Measurements from ENCODE around the gene C14orf119. TPM values are rescaled to one million over a fixed set of nuclear protein-coding genes. Genes with fewer than 3 reads are reported as not detected.

C14orf119 gene
- total RNA-seq, 2 experiments from 2014 or later, result 42.4 to 44.5 TPM

DNA sequence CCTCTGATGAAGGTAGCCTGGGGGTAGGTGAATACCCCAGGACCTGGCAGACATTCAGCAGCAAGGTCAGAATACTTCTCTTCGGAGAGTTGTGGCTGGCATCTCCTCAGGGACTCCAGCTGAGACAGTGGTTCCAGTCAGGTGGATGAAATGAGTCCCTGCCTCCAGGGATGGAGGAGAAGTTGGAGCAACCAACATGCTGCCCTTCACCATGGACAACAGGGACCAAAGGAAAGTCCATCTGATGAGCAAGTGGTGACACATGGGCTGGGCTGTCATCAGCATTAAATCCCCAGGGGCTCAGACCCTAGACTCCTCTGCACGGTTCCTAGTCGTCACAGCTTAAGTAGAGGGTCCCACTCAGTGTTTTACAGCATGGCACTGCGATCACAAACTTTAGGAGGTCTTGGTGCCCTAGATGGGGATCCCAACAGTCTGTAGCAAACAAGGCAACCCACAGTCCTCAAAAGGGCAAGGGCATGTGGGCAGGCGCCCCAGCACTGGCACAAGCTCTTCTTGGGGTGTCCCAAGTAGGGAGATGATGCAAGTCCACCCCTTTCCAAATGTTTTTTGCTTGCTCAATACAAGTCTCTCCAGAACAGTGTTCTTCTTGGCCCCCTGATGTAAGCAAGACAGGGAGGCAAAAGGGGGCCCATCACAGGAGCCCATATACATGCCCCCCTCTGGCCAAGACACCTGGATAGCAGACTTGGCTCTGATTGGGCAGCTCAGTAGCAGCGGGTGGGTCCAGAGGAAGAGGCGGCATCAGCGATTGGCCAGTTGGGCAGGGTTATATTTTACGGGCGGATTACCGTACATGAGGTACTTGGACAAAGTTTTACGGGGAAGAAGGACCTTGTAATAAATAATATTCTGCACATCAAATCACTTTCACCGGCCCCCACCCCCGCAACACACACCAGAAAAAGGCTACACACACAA lies 27.2 kb upstream of the C14orf119 start:
- peaks cover 84% of the 10 kb centered on the region for H3K36me3 ChIP-seq (ENCODE audit: insufficient read depth, low read length)
- no peak overlapping the region for H2AFZ ChIP-seq (ENCODE audit: low read length)
- no peak overlapping the region for H3K27ac ChIP-seq (ENCODE audit: low read depth, low read length, poor library complexity, severe bottlenecking)
- POLR2A ChIA-PET, result interaction anchor here (1.1 to 1.4 kb wide), 2 partner anchors 27 to 82 kb away, joined by 3 to 5 read pairs; partner anchors contain the start of genes ACIN1 and C14orf119
- intact Hi-C loops (cut with micrococcal nuclease; ENCODE audit: unreplicated experiment), result no loop called here
- peaks cover 45% of the 10 kb centered on the region for H3K79me2 ChIP-seq (ENCODE audit: insufficient read depth, low read depth, low read length)
- no peaks in the 10 kb centered on the region for H3K9me2 ChIP-seq (ENCODE audit: insufficient read depth, low read length)
- H4K20me1 ChIP-seq (ENCODE audit: insufficient read depth, low read length), result 0 out of 2 replicates have a peak, but pooled peaks cover 9% of the 10 kb centered on the region
- peak overlapping the region; percentile 42 for H3K4me2 ChIP-seq (ENCODE audit: low read length)
- TF ChIP-seq, protein P1, sequence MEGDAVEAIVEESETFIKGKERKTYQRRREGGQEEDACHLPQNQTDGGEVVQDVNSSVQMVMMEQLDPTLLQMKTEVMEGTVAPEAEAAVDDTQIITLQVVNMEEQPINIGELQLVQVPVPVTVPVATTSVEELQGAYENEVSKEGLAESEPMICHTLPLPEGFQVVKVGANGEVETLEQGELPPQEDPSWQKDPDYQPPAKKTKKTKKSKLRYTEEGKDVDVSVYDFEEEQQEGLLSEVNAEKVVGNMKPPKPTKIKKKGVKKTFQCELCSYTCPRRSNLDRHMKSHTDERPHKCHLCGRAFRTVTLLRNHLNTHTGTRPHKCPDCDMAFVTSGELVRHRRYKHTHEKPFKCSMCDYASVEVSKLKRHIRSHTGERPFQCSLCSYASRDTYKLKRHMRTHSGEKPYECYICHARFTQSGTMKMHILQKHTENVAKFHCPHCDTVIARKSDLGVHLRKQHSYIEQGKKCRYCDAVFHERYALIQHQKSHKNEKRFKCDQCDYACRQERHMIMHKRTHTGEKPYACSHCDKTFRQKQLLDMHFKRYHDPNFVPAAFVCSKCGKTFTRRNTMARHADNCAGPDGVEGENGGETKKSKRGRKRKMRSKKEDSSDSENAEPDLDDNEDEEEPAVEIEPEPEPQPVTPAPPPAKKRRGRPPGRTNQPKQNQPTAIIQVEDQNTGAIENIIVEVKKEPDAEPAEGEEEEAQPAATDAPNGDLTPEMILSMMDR (conservative IDR thresholded peaks at IDR 0.05; ENCODE audit: low read length), result no peak
- TF ChIP-seq EZH2phosphoT487 (IDR thresholded peaks at IDR 0.05; ENCODE audit: borderline replicate concordance, low read depth, low read length), result no peak
- H3K9me3 ChIP-seq (ENCODE audit: low read length), result no peaks in the 10 kb centered on the region
- H3K4me3 ChIP-seq (ENCODE audit: low read depth, low read length, poor library complexity, severe bottlenecking), result no peak overlapping the region
- CTCF ChIA-PET (ENCODE audit: unreplicated experiment), result interaction anchor here (0.6 to 1.7 kb wide), 13 partner anchors 9 to 196 kb away, joined by 3 to 12 read pairs (median 4); partner anchors contain the start of genes ACIN1, C14orf119, CEBPE and SLC7A8
- peaks cover 29% of the 10 kb centered on the region for H3K4me1 ChIP-seq (ENCODE audit: insufficient read depth, low read length, poor library complexity, severe bottlenecking)
- BruUV-seq (replicated peaks), result no TSS peak
- DNase-seq (ENCODE audit: low spot score), result no peak

DNA sequence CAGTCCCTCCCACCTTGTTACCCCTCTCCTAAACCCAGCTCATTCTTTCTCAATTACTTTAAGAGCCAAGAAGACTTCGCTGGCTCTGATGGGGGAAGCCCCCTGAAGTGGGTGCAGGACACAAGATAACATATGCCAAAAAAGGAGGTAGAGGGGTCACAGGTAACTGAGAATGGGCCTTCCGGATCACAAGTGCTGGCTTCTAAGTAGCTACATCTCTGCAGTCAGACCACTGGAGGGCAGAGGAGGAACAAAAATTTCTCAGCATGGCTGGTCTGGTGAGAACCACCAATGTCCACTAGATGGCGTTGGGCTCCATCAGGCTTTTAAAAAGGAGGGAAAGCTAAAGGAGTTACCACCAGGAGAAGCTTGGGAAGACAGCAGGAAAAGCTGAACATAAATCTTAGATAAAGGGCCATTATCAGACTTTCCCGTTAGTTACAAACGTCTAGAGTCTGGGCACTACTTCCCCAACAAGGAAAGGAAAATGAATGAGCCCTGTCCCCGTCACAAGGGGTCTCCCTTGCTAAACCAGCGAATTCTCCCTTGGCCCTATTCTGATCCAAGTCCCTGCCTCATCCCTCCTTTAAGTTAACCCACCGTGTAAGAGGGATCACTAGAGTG lies 26.4 kb upstream of the C14orf119 start:
- DNase-seq (ENCODE audit: low spot score), result peak; percentile 87
- no TSS peak for BruUV-seq (replicated peaks)
- Histone ChIP-seq H4K20me1 (ENCODE audit: insufficient read depth, low read length) (0 out of 2 replicates have a peak, but pooled peaks cover 9% of the 10 kb centered on the region), H3K79me2 (ENCODE audit: insufficient read depth, low read depth, low read length) (peaks cover 45% of the 10 kb centered on the region), H3K4me2 (ENCODE audit: low read length) (peak overlapping the region; percentile 42), H2AFZ (ENCODE audit: low read length) (no peak overlapping the region), H3K9me3 (ENCODE audit: low read length) (no peaks in the 10 kb centered on the region), H3K9me2 (ENCODE audit: insufficient read depth, low read length) (no peaks in the 10 kb centered on the region), H3K4me1 (ENCODE audit: insufficient read depth, low read length, poor library complexity, severe bottlenecking) (peaks cover 29% of the 10 kb centered on the region), H3K27ac (ENCODE audit: low read depth, low read length, poor library complexity, severe bottlenecking) (peak overlapping the region; percentile 25), H3K36me3 (ENCODE audit: insufficient read depth, low read length) (peaks cover 83% of the 10 kb centered on the region), H3K4me3 (ENCODE audit: low read depth, low read length, poor library complexity, severe bottlenecking) (no peak overlapping the region)
- TF ChIP-seq, protein P1 (conservative IDR thresholded peaks at IDR 0.05; ENCODE audit: low read length), result peak; percentile 100
- TF ChIP-seq EZH2phosphoT487 (IDR thresholded peaks at IDR 0.05; ENCODE audit: borderline replicate concordance, low read depth, low read length), result no peak
- intact Hi-C loops (cut with micrococcal nuclease; ENCODE audit: unreplicated experiment), result loop anchor here (1.0 kb wide), 2 partner anchors 51 to 118 kb away; no protein-coding TSS in a partner anchor
- ChIA-PET CTCF (ENCODE audit: unreplicated experiment) (interaction anchor here (0.9 to 1.7 kb wide), 12 partner anchors 9 to 115 kb away, joined by 3 to 12 read pairs (median 4); partner anchors contain the start of genes ACIN1, C14orf119, CEBPE and SLC7A8), POLR2A (interaction anchor here (0.6 to 1.4 kb wide), 3 partner anchors 26 to 199 kb away, joined by 3 to 5 read pairs (median 3); partner anchors contain the start of genes ACIN1 and C14orf119)

Data from OCI-LY7 (cell line).